Kidney (tissue), 14 donors: Measurements from ENCODE around the gene CDC42. TPM values are rescaled to one million over a fixed set of nuclear protein-coding genes. Genes with fewer than 3 reads are reported as not detected.

Experiments
- DNase-seq, 5 donors: peaks; one replicate each; pipeline ENCODE4 v3.0.0-alpha.2; 2013 to 2020
- FAIRE-seq: peaks from 2 replicates; lab custom pipeline; 2012; peaks lifted over from hg19 to GRCh38; lab: Jason Lieb, UNC
- H3K27ac ChIP-seq, 2 donors: one replicate each; pipeline ENCODE4 v1.7.0; 2013; ENCODE audit warnings: low read depth in 2 of 2, low read length in 2 of 2, inconsistent platforms in 1 of 2
- H3K27me3 ChIP-seq: one replicate; pipeline ENCODE4 v1.7.1; 2013; ENCODE audit warnings: low read length, inconsistent platforms; ENCODE audit not compliant: control insufficient read depth, insufficient read depth
- H3K36me3 ChIP-seq, 3 donors: one replicate each; pipeline versions ENCODE4 v1.7.0 to v1.7.1; 2013; ENCODE audit warnings: low read length in 3 of 3, control low read depth in 1 of 3, inconsistent platforms in 1 of 3; ENCODE audit not compliant: insufficient read depth in 3 of 3, control insufficient read depth in 2 of 3
- H3K4me1 ChIP-seq, 3 donors: one replicate each; pipeline versions ENCODE4 v1.7.0 to v1.7.1; 2013; ENCODE audit warnings: low read length in 3 of 3, inconsistent platforms in 1 of 3, low read depth in 1 of 3; ENCODE audit not compliant: control insufficient read depth in 2 of 3, insufficient read depth in 2 of 3
- H3K4me3 ChIP-seq, 3 donors: one replicate each; pipeline versions ENCODE4 v1.7.0 to v1.8.1; 2013; ENCODE audit warnings: low read length in 3 of 3, control low read depth in 1 of 3, inconsistent platforms in 1 of 3
- H3K9ac ChIP-seq, 3 donors: one replicate each; pipeline versions ENCODE4 v1.7.0 to v1.7.1; 2013; ENCODE audit warnings: low read length in 3 of 3, control low read depth in 1 of 3, inconsistent platforms in 1 of 3
- H3K9me3 ChIP-seq, 3 donors: one replicate each; pipeline versions ENCODE4 v1.7.0 to v1.7.1; 2013; ENCODE audit warnings: low read length in 3 of 3, control low read depth in 1 of 3, inconsistent platforms in 1 of 3; ENCODE audit not compliant: control insufficient read depth in 2 of 3, insufficient read depth in 1 of 3
- intact Hi-C: fragments of 100-400 bp; cut with DNase I; formaldehyde crosslinking; loops from one replicate; pipeline ENCODE4 v1.11.1; 2022
- polyA plus RNA-seq: library from polyadenylated mRNA; stranded (reverse); fragments of 350-450 nt; fragmentation: Illumina TruSeq; extraction: RNeasy Lipid Tissue Mini Kit (QIAGEN cat#74804); gene quantifications from one replicate; pipeline ENCODE4 v1.2.3, GENCODE V29; 2014; ENCODE audit warnings: low read depth, low replicate concordance; ENCODE audit not compliant: insufficient read depth
- total RNA-seq: library from RNA; stranded (reverse); fragmentation: NEBNext Ultra II Directional; extraction: Animal tissue kit (Norgen Biotek cat#: 25700); gene quantifications from one replicate; pipeline ENCODE4 v1.2.1, GENCODE V29; 2021
- TF ChIP-seq, protein P1 (sequence below): IDR thresholded peaks from 3 replicates; pipeline ENCODE4 v1.5.1; 2012; ENCODE audit warnings: mild to moderate bottlenecking, moderate library complexity, borderline replicate concordance; ENCODE audit not compliant: insufficient read depth; ENCODE audit errors: extremely low read depth
- donor health status: control.
- donor health status: control.
- donor health status: control.
- donor health status: control.
- donor health status: control.
- donor health status: DM: yes; HTN: yes; CAD: no.
- donor health status: Normal renal cell carcinoma (clear cell type).

Gene CDC42
- total and polyA plus RNA-seq, 2 donors from 2014 or later, result 207 to 248 TPM

DNA sequence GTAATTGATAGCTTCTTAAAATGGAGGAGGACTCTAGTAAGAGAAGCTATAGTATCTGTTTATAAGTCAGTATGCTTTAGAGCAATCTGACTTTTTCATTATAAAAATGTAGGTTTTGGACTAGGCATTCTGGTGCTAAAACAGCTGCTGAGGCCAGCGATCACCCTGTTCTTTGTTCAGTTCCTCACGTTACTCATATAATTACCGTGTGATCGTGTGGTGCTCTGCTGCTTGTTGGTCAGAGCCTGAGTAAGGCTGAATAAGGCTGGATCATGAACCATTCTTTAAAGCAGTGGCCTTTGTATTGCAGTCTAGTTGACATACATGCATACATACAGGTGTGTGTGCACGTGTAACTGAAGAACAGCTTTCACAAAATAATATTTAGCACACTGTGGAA lies 25.2 kb downstream of the CDC42 start:
- no peak overlapping the region for H3K9ac ChIP-seq

DNA sequence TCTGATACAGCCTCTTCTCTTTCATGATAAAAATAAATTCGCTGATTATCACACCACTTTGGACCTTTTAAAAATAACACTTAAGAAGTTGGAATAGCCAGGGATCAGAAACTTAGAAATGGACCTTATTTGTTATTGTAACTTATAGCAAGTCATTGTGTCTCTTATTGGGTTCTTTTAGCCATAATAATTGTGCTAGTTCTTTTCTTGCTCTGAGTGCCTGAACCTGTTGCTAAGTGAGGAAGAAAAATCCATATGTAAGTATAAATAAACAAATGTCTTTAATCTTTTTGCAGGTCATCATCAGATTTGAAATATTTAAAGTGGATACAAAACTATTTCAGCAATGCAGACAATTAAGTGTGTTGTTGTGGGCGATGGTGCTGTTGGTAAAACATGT lies 25.6 kb downstream of the CDC42 start:
- no peak for DNase-seq
- no peak for FAIRE-seq
- no peak overlapping the region for H3K27ac ChIP-seq
- no peaks in the 10 kb centered on the region for H3K9me3 ChIP-seq
- peaks cover 2 to 16% (median 4%) of the 10 kb centered on the region in 3 donors for H3K4me1 ChIP-seq
- peaks cover 11 to 21% (median 11%) of the 10 kb centered on the region in 3 donors for H3K36me3 ChIP-seq
- H3K9ac ChIP-seq, result no peak overlapping the region
- no peak overlapping the region for H3K4me3 ChIP-seq
- intact Hi-C loops, result no loop called here
- H3K27me3 ChIP-seq, result no peaks in the 10 kb centered on the region
- TF ChIP-seq, protein P1, sequence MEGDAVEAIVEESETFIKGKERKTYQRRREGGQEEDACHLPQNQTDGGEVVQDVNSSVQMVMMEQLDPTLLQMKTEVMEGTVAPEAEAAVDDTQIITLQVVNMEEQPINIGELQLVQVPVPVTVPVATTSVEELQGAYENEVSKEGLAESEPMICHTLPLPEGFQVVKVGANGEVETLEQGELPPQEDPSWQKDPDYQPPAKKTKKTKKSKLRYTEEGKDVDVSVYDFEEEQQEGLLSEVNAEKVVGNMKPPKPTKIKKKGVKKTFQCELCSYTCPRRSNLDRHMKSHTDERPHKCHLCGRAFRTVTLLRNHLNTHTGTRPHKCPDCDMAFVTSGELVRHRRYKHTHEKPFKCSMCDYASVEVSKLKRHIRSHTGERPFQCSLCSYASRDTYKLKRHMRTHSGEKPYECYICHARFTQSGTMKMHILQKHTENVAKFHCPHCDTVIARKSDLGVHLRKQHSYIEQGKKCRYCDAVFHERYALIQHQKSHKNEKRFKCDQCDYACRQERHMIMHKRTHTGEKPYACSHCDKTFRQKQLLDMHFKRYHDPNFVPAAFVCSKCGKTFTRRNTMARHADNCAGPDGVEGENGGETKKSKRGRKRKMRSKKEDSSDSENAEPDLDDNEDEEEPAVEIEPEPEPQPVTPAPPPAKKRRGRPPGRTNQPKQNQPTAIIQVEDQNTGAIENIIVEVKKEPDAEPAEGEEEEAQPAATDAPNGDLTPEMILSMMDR, result no peak

More for the DNA sequence above, 25.2 kb downstream of the CDC42 start:
- TF ChIP-seq, protein P1, result no peak
- FAIRE-seq, result no peak
- intact Hi-C loops, result no loop called here
- peaks cover 11 to 21% (median 11%) of the 10 kb centered on the region in 3 donors for H3K36me3 ChIP-seq
- H3K27ac ChIP-seq, result no peak overlapping the region
- H3K4me3 ChIP-seq, result no peak overlapping the region
- no peak for DNase-seq
- no peaks in the 10 kb centered on the region for H3K27me3 ChIP-seq
- no peaks in the 10 kb centered on the region for H3K9me3 ChIP-seq
- peaks cover 2 to 16% (median 6%) of the 10 kb centered on the region in 3 donors for H3K4me1 ChIP-seq

DNA sequence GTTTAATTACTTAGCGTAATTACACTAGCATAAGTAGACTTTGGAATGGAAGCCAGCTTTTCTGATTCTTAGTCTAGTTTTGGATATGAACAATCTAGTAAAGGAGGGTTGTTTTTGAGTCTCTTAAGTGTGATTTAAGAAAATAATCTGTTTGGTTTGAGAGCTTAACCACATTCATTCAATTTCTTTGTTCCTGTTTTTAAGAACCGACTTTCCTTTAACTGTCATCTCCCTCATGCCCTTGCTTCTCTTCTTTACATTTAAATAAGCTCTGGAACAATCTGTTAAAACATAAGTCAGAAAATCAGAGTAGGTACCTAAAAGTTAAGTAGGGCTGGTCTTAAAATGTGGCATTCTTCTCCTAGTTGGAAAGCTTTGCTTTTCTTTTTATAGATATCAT lies 27.7 kb downstream of the CDC42 start:
- intact Hi-C loops, result no loop called here
- DNase-seq, result no peak
- no peak overlapping the region for H3K27ac ChIP-seq
- peaks cover under 1 to 15% (median 4%) of the 10 kb centered on the region in 3 donors for H3K4me1 ChIP-seq
- no peak overlapping the region for H3K9ac ChIP-seq
- H3K4me3 ChIP-seq, result no peak overlapping the region
- no peak for FAIRE-seq
- H3K9me3 ChIP-seq, result no peaks in the 10 kb centered on the region
- no peaks in the 10 kb centered on the region for H3K27me3 ChIP-seq
- TF ChIP-seq, protein P1, result no peak
- peaks cover 11 to 21% (median 13%) of the 10 kb centered on the region in 3 donors for H3K36me3 ChIP-seq

DNA sequence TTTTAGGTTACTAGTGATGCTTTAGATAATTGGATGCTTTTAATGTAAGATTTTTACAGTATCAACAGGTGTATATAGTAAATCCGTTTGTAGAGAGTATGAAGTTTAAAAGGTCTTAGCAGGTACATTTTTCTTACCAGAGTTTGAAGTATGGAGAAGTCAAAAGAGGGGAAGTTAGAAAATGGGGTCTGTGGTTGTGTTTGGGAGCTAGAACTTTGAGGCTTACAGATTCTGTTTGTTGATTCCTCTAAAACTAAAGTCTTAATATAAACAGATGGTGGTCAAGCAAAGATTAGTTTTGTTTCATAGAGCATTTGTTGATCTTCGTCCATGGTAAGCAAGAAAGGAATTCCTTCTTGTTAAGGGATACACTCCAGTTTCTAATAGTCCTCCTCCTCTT lies 35.8 kb downstream of the CDC42 start:
- H3K27ac ChIP-seq, result no peak overlapping the region
- H3K9me3 ChIP-seq, result no peaks in the 10 kb centered on the region
- no peak overlapping the region for H3K4me3 ChIP-seq
- no peak for DNase-seq
- H3K27me3 ChIP-seq, result no peaks in the 10 kb centered on the region
- peaks cover 0 to 17% (median 8%) of the 10 kb centered on the region in 3 donors for H3K4me1 ChIP-seq
- no peak for FAIRE-seq
- H3K9ac ChIP-seq, result no peak overlapping the region
- intact Hi-C loops, result no loop called here
- TF ChIP-seq, protein P1, result no peak
- peaks cover 8 to 12% (median 11%) of the 10 kb centered on the region in 3 donors for H3K36me3 ChIP-seq
